WTC11 (cell line): Measurements from ENCODE around the gene ANO10. TPM values are rescaled to one million over a fixed set of nuclear protein-coding genes. Genes with fewer than 3 reads are reported as not detected.
"Not testable (repeated sequence)": the region's sequence is repeated elsewhere in the genome, so short reads cannot be mapped to it uniquely, and the experiment has no call there.

Source experiments
- ATAC-seq: fragments of 200-7000 bp; cut with Tn5 transposase; 2 replicates; pipeline ENCODE4 v1.10.0; 2021; ENCODE audit warnings: mild to moderate bottlenecking, moderate library complexity
- CTCF ChIA-PET: fragments of 300-600 bp; sonication (Branson Sonifier 250); formaldehyde crosslinking; loops from one replicate; lab custom pipeline; 2021; ENCODE audit warnings: antibody characterized with exemption; lab: Charles Lee
- POLR2A ChIA-PET: fragments of 350-600 bp; sonication (Branson Sonifier 250); formaldehyde crosslinking; loops from one replicate; lab custom pipeline; 2021; ENCODE audit warnings: antibody characterized with exemption; lab: Charles Lee
- DNase-seq: peaks from one replicate; pipeline ENCODE4 v3.0.0; 2021; ENCODE audit warnings: low spot score
- H3K27ac Mint-ChIP-seq: 2 replicates; pipeline ENCODE4 v1.8.0; 2021; ENCODE audit warnings: mixed read lengths
- H3K27me3 Mint-ChIP-seq: 2 replicates; pipeline ENCODE4 v1.8.0; 2021; ENCODE audit warnings: low read depth, mild to moderate bottlenecking, moderate library complexity, mixed read lengths
- H3K36me3 Mint-ChIP-seq: 2 replicates; pipeline ENCODE4 v1.8.0; 2021; ENCODE audit warnings: mixed read lengths
- H3K4me1 Mint-ChIP-seq: 2 replicates; pipeline ENCODE4 v1.8.0; 2022; ENCODE audit warnings: mixed read lengths
- H3K4me3 Mint-ChIP-seq: 2 replicates; pipeline ENCODE4 v1.8.0; 2021; ENCODE audit warnings: mild to moderate bottlenecking, moderate library complexity, mixed read lengths
- H3K9me3 Mint-ChIP-seq: 2 replicates; pipeline ENCODE4 v1.8.0; 2021; ENCODE audit warnings: mixed read lengths
- CREB1 ChIP-seq: sonication (generic); formaldehyde crosslinking; IDR thresholded peaks from 2 replicates; pipeline ENCODE4 v1.8.0; 2023; ENCODE audit warnings: mild to moderate bottlenecking, missing genetic modification reagents
- CTCF ChIP-seq: fragments of 200-600 bp; IDR thresholded peaks from 2 replicates; pipeline ENCODE4 v1.8.0; 2022; ENCODE audit warnings: antibody characterized with exemption
- ESRRA ChIP-seq: sonication (generic); formaldehyde crosslinking; IDR thresholded peaks from 2 replicates; pipeline ENCODE4 v1.8.1; 2022; ENCODE audit warnings: mild to moderate bottlenecking, missing genetic modification reagents, borderline replicate concordance
- GTF2I ChIP-seq: fragments of 250-450 bp; sonication (Bioruptor Pico); conservative IDR thresholded peaks from 2 replicates; pipeline ENCODE4 v1.4.0; 2021; ENCODE audit warnings: mild to moderate bottlenecking
- JUN ChIP-seq: sonication (generic); formaldehyde crosslinking; IDR thresholded peaks from 2 replicates; pipeline ENCODE4 v1.8.0; 2023; ENCODE audit warnings: mild to moderate bottlenecking, missing genetic modification reagents
- MYBL2 ChIP-seq: sonication (generic); formaldehyde crosslinking; IDR thresholded peaks from 2 replicates; pipeline ENCODE4 v1.8.1; 2023; ENCODE audit warnings: mild to moderate bottlenecking, moderate library complexity, missing genetic modification reagents
- NFE2L1 ChIP-seq: sonication (generic); formaldehyde crosslinking; IDR thresholded peaks from 2 replicates; pipeline ENCODE4 v1.8.1; 2023; ENCODE audit warnings: missing genetic modification reagents
- NR2C2 ChIP-seq: sonication (generic); formaldehyde crosslinking; IDR thresholded peaks from 2 replicates; pipeline ENCODE4 v1.8.0; 2022; ENCODE audit warnings: mild to moderate bottlenecking, missing genetic modification reagents
- NR3C1 ChIP-seq: sonication (generic); formaldehyde crosslinking; conservative IDR thresholded peaks from 2 replicates; pipeline ENCODE4 v1.8.1; 2023; ENCODE audit warnings: low read depth, mild to moderate bottlenecking, missing genetic modification reagents
- SMAD4 ChIP-seq: sonication (generic); formaldehyde crosslinking; IDR thresholded peaks from 2 replicates; pipeline ENCODE4 v1.8.0; 2022; ENCODE audit warnings: mild to moderate bottlenecking, missing genetic modification reagents
- TCF7 ChIP-seq: sonication (generic); formaldehyde crosslinking; IDR thresholded peaks from 2 replicates; pipeline ENCODE4 v1.8.0; 2022; ENCODE audit warnings: mild to moderate bottlenecking, low read depth, missing genetic modification reagents, moderate library complexity
- ZBTB21 ChIP-seq: sonication (generic); formaldehyde crosslinking; IDR thresholded peaks from 2 replicates; pipeline ENCODE4 v1.8.1; 2023; ENCODE audit warnings: mild to moderate bottlenecking, missing genetic modification reagents, borderline replicate concordance
- ZBTB43 ChIP-seq: sonication (generic); formaldehyde crosslinking; IDR thresholded peaks from 2 replicates; pipeline ENCODE4 v1.8.1; 2023; ENCODE audit warnings: mild to moderate bottlenecking, missing genetic modification reagents
- ZNF263 ChIP-seq: sonication (generic); formaldehyde crosslinking; IDR thresholded peaks from 2 replicates; pipeline ENCODE4 v1.8.1; 2022; ENCODE audit warnings: low read depth, mild to moderate bottlenecking, moderate library complexity, missing genetic modification reagents
- total RNA-seq: library from RNA; stranded (reverse); gene quantifications from 3 replicates; pipeline ENCODE4 v1.2.3, GENCODE V29; 2021
- TF ChIP-seq, protein P1 (sequence below): sonication (generic); formaldehyde crosslinking; IDR thresholded peaks from 2 replicates; pipeline ENCODE4 v1.8.1; 2023; ENCODE audit warnings: mild to moderate bottlenecking, missing genetic modification reagents
- TF ChIP-seq, protein P2 (sequence below): sonication (generic); formaldehyde crosslinking; IDR thresholded peaks from 2 replicates; pipeline ENCODE4 v1.8.0; 2023; ENCODE audit warnings: mild to moderate bottlenecking, missing genetic modification reagents
- TF ChIP-seq, protein P3 (sequence below): sonication (generic); formaldehyde crosslinking; IDR thresholded peaks from 2 replicates; pipeline ENCODE4 v1.8.1; 2022; ENCODE audit warnings: low read depth, missing genetic modification reagents, borderline replicate concordance
- TF ChIP-seq, protein P4 (sequence below): sonication (generic); formaldehyde crosslinking; conservative IDR thresholded peaks from 2 replicates; pipeline ENCODE4 v1.8.1; 2022; ENCODE audit warnings: mild to moderate bottlenecking, missing genetic modification reagents
- TF ChIP-seq, protein P5 (sequence below): sonication (generic); formaldehyde crosslinking; IDR thresholded peaks from 2 replicates; pipeline ENCODE4 v1.8.0; 2022; ENCODE audit warnings: mild to moderate bottlenecking, missing genetic modification reagents

The ANO10 gene
- total RNA-seq, 1 experiment from 2014 or later, result 35.1 TPM

DNA sequence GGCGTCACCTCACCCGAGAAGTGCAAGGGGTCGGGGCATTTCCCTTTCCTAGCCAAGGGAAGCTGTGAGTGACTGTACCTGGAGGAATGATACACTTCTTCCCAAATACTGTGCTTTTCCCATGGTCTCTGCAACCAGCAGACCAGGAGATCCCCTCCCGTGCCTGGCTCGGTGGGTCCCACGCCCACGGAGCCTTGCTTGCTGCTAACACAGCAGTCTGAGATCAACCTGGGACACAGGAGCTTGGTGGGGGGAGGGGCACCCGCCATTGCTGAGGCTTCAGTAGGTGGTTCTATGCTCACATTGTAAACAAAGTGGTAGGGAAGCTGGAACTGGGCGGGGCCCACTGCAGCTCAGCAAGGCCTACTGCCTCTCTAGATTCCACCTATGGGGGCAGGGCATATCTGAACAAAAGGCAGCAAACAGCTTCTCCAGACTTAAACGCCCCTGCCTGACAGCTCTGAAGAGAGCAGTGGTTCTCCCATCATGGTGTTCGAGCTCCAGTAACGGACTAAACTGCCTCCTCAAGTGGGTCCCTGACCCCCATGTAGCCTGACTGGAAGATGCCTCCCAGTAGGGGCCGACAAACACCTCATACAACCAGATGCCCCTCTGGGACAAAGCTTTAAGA lies 37.6 kb upstream of the ANO10 start (continued):
- TF ChIP-seq, protein P1, sequence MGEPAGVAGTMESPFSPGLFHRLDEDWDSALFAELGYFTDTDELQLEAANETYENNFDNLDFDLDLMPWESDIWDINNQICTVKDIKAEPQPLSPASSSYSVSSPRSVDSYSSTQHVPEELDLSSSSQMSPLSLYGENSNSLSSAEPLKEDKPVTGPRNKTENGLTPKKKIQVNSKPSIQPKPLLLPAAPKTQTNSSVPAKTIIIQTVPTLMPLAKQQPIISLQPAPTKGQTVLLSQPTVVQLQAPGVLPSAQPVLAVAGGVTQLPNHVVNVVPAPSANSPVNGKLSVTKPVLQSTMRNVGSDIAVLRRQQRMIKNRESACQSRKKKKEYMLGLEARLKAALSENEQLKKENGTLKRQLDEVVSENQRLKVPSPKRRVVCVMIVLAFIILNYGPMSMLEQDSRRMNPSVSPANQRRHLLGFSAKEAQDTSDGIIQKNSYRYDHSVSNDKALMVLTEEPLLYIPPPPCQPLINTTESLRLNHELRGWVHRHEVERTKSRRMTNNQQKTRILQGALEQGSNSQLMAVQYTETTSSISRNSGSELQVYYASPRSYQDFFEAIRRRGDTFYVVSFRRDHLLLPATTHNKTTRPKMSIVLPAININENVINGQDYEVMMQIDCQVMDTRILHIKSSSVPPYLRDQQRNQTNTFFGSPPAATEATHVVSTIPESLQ (CRISPR knock-in tag), result no peak
- TF ChIP-seq NFE2L1 (CRISPR knock-in tag), result no peak
- no peak for TF ChIP-seq CTCF
- no peak for TF ChIP-seq NR2C2 (CRISPR knock-in tag)

DNA sequence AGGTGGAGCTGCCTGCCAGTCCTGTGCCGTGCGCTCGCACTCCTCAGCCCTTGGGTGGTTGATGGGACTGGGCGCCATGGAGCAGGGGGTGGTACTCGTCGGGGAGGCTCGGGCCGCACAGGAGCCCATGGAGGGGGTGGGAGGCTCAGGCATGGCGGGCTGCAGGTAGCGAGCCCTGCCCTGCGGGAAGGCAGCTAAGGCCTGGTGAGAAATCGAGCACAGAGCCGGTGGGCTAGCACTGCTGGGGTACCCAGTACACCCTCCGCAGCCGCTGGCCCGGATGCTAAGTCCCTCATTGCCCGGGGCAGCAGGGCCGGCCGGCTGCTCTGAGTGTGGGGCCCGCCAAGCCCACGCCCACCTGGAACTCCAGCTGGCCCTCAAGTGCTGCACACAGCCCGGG lies 34.6 kb upstream of the ANO10 start:
- H3K27me3 Mint-ChIP-seq, ATAC-seq, POLR2A ChIA-PET, H3K4me1 Mint-ChIP-seq, H3K4me3 Mint-ChIP-seq, DNase-seq, H3K36me3 Mint-ChIP-seq, H3K27ac Mint-ChIP-seq, CTCF ChIA-PET: not testable (repeated sequence)
- peaks cover 18% of the 10 kb centered on the region for H3K9me3 Mint-ChIP-seq

DNA sequence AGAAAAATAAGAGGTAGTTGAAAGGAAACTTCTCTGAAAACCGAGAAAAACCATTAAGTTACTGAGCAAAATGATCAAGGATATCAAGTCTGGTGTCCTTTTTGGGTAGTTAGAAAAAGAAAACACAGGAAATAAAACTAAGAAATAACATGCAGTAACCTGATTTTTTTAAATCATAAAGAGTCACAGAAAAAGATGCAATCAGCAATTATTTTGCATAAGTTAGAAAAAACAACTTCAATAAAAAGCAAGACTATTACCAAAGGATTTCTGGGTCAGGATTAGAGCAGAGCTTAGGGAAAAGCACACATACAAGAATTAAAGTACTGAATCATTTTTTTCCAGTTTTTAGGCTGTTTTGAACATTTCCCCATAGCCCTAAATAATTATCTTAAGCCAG lies 28.5 kb upstream of the ANO10 start:
- Mint-ChIP-seq H3K27ac (no peak overlapping the region), H3K27me3 (no peaks in the 10 kb centered on the region; the same call in 1 of the 2 replicates), H3K4me3 (no peak overlapping the region), H3K9me3 (peaks cover 4% of the 10 kb centered on the region; the same call in 1 of the 2 replicates), H3K36me3 (no peaks in the 10 kb centered on the region), H3K4me1 (peaks cover 29% of the 10 kb centered on the region)
- ATAC-seq, result no peak
- POLR2A ChIA-PET, result no interaction called here
- no peak for DNase-seq
- CTCF ChIA-PET, result no interaction called here
- TF ChIP-seq NFE2L1 (CRISPR knock-in tag), result no peak
- TF ChIP-seq GTF2I (CRISPR knock-in tag), result no peak
- no peak for TF ChIP-seq ZNF263
- TF ChIP-seq, protein P2, sequence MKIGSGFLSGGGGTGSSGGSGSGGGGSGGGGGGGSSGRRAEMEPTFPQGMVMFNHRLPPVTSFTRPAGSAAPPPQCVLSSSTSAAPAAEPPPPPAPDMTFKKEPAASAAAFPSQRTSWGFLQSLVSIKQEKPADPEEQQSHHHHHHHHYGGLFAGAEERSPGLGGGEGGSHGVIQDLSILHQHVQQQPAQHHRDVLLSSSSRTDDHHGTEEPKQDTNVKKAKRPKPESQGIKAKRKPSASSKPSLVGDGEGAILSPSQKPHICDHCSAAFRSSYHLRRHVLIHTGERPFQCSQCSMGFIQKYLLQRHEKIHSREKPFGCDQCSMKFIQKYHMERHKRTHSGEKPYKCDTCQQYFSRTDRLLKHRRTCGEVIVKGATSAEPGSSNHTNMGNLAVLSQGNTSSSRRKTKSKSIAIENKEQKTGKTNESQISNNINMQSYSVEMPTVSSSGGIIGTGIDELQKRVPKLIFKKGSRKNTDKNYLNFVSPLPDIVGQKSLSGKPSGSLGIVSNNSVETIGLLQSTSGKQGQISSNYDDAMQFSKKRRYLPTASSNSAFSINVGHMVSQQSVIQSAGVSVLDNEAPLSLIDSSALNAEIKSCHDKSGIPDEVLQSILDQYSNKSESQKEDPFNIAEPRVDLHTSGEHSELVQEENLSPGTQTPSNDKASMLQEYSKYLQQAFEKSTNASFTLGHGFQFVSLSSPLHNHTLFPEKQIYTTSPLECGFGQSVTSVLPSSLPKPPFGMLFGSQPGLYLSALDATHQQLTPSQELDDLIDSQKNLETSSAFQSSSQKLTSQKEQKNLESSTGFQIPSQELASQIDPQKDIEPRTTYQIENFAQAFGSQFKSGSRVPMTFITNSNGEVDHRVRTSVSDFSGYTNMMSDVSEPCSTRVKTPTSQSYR (CRISPR knock-in tag), result no peak
- TF ChIP-seq CREB1, result no peak
- TF ChIP-seq TCF7, result no peak

DNA sequence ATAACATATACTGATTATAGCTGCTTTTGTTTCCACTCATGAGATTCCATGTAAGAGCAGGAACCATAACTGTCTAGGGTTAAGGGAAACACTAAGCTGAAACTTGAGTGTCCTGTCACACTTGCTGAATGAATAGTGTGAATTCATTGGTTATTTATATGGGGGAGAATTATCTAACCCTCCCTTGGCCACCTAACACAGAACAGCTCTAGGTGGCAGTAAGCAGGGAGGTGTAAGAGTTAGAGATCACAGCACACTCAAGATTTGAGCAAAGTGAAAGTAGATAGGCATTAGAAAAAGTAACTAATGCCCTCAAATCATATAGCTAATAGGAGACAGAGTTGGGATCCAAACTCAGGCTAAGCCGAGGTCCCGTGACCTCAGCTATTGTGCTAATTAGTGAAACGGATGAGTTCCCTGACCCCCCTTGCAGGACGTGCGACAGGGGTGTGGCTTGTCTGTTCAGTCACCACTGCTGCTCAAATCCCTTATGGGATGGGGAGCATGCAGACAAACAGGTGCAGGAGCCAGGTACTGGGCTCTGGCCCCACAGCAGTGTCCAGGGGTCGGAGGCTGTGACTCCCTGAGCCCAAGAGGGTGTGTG lies 27.7 kb upstream of the ANO10 start:
- Mint-ChIP-seq H3K4me3 (no peak overlapping the region; the same call in 1 of the 2 replicates), H3K9me3 (no peaks in the 10 kb centered on the region), H3K27me3 (no peaks in the 10 kb centered on the region; the same call in 1 of the 2 replicates), H3K4me1 (peaks cover 29% of the 10 kb centered on the region), H3K27ac (no peak overlapping the region), H3K36me3 (no peaks in the 10 kb centered on the region)
- ATAC-seq (peak; percentile 70), DNase-seq (peak; percentile 25)
- ChIA-PET CTCF (no interaction called here), POLR2A (no interaction called here)
- TF ChIP-seq, protein P3, sequence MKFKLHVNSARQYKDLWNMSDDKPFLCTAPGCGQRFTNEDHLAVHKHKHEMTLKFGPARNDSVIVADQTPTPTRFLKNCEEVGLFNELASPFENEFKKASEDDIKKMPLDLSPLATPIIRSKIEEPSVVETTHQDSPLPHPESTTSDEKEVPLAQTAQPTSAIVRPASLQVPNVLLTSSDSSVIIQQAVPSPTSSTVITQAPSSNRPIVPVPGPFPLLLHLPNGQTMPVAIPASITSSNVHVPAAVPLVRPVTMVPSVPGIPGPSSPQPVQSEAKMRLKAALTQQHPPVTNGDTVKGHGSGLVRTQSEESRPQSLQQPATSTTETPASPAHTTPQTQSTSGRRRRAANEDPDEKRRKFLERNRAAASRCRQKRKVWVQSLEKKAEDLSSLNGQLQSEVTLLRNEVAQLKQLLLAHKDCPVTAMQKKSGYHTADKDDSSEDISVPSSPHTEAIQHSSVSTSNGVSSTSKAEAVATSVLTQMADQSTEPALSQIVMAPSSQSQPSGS, result no peak
- TF ChIP-seq NR2C2 (CRISPR knock-in tag), result no peak
- no peak for TF ChIP-seq ZBTB21
- TF ChIP-seq, protein P4, sequence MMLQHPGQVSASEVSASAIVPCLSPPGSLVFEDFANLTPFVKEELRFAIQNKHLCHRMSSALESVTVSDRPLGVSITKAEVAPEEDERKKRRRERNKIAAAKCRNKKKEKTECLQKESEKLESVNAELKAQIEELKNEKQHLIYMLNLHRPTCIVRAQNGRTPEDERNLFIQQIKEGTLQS (CRISPR knock-in tag), result no peak
- no peak for TF ChIP-seq MYBL2 (CRISPR knock-in tag)
- TF ChIP-seq JUN (CRISPR knock-in tag), result no peak
- TF ChIP-seq ZBTB43 (CRISPR knock-in tag), result no peak
- TF ChIP-seq NR3C1, result no peak
- TF ChIP-seq, protein P5, sequence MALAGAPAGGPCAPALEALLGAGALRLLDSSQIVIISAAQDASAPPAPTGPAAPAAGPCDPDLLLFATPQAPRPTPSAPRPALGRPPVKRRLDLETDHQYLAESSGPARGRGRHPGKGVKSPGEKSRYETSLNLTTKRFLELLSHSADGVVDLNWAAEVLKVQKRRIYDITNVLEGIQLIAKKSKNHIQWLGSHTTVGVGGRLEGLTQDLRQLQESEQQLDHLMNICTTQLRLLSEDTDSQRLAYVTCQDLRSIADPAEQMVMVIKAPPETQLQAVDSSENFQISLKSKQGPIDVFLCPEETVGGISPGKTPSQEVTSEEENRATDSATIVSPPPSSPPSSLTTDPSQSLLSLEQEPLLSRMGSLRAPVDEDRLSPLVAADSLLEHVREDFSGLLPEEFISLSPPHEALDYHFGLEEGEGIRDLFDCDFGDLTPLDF (CRISPR knock-in tag), result no peak
- no peak for TF ChIP-seq SMAD4 (CRISPR knock-in tag)
- no peak for TF ChIP-seq ESRRA
